Measurements from ENCODE around the gene ACIN1. TPM values are rescaled to one million over a fixed set of nuclear protein-coding genes. Genes with fewer than 3 reads are reported as not detected.
A peak's percentile ranks its signal among the peaks of the same experiment; 100 is the strongest.

Gene ACIN1
- total RNA-seq, 1 experiment from 2014 or later, result 43.9 TPM

DNA sequence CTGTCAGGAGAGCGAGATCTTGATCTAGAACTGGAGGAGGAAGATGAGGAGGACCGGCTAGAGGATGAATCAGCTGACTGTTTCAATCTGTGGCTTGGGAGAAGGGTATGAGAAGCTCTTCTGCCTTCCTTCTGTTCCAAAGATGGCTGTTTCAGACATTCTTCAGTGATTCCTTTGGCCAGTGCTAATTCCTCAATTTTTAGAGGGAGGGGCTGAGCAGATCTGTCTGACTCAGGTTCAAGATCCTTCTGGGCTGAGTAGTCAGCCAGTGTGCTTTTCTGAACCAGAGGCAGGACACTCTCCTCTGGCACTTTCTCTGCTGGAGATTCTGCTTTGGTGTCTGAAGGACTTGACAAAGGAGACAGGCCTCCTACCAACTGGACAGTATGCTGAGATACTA lies 15.2 kb downstream of the ACIN1 start:
- DNase-seq (ENCODE audit: low spot score), result no peak

DNA sequence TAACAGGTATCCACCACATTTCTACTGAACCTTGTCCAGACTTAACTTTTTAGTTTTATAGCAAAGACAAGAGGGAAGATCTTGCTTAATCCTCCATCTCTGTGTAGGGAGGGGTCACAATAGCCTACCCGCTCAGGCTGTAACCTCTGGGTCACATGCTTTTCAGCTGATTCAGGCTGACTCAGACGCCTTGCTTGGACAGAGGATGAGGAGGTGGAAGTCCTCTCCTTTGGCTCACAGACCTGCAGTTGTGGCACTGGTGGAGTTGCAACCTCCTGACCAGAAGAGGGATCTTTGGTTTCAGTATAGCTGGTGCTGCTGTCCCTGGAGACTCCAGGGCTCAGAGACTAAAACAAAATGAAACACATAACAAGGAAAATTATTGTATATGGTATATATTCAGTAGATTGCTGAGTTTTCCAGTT lies 16.2 kb downstream of the ACIN1 start:
- peak; percentile 57 for DNase-seq (ENCODE audit: low spot score)

DNA sequence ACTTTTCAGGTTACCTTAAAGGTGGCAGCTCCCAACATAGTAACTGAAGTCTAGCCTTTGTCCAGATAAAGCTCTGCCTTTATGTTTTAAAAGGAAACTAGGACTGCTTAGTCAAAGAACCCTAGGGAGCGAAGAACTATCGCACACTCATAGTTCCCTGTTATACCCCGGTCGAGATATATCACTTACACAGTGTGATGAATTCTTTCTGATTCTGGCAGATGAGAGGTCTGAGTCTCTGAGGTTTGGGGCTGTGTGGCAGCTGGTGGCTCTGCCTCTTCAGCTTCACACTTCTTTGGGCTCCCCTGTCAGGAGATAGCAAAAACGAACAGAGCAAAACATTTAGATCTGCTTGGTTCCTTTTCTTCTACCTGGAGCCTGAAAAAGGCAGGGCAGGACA lies 17.0 kb downstream of the ACIN1 start:
- DNase-seq (ENCODE audit: low spot score), result no peak

DNA sequence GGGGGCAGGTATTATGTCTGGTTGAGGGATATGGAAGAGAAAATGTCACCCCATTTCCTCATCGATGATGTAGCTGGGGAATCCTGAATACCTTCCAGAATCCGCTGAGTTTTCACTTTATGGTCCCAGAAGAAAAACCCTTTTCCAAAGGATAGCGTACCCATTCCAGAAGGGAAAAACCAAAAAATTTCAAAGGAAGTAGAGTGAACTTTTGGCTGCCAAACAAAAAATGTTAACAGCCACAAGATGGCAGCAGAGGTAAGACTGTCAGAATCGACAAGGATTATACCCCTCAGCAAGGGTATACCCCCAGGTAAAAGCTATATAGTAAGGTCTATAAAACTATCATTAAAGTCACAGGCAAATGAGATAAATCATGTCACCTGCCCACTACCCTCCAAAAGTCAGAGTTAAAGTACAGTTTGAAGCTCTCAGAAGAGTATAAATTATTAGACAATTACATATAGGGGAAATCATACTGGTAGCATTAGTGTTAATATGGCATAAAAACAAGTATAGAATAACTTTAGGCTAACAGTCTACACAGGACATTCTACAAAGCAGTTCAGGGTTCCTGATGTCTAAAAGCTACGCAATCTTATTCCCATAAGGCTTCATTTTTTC lies 18.0 kb downstream of the ACIN1 start:
- DNase-seq (ENCODE audit: low spot score), result no peak

DNA sequence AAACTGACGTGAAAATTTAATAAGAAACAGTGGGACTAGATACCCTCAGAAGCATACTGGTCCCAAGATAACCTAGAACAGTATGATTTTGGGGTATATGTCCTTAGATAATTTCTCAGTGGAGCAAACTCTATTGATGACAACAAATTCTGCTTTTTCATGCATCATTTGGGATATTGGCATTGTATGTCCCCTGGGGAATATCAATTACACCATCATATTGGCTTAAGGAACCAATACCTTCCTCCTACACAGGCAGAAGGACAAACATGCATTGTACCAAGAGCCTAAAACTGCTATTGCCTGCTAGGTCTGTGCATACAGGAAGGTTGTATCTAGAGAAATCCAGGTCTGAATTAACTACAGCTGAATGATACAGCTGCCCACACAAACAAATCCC lies 20.0 kb downstream of the ACIN1 start:
- no peak for DNase-seq (ENCODE audit: low spot score)

DNA sequence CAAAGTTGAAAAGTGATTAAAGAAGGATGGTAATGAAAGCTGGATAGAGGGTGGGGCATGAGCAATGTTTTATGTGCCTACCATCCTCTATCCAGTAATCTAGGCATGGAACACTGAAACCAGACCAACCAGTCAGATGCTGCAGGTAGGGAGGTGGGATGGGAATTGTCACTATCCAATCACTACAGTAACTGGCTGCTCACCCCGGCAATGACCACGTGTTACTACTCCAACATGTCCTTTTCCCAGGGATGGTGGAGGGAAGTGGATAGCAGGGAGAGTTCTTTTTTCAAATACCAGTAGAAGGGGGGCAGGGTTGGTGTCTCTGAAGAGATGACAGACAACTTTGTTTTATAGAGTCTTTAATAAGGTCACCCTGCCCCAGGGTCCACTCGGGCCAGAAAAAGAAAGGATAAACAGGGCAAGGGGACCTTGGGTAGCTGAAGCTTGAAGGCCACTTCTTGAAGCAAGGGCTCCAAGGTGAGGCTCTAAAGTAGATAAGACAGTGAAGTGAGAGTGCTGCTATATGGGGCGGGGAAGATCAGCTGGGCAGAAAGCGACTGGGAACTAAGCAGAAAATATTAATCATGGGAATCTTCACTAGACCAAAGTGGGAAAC lies 22.9 kb downstream of the ACIN1 start:
- no peak for DNase-seq (ENCODE audit: low spot score)

DNA sequence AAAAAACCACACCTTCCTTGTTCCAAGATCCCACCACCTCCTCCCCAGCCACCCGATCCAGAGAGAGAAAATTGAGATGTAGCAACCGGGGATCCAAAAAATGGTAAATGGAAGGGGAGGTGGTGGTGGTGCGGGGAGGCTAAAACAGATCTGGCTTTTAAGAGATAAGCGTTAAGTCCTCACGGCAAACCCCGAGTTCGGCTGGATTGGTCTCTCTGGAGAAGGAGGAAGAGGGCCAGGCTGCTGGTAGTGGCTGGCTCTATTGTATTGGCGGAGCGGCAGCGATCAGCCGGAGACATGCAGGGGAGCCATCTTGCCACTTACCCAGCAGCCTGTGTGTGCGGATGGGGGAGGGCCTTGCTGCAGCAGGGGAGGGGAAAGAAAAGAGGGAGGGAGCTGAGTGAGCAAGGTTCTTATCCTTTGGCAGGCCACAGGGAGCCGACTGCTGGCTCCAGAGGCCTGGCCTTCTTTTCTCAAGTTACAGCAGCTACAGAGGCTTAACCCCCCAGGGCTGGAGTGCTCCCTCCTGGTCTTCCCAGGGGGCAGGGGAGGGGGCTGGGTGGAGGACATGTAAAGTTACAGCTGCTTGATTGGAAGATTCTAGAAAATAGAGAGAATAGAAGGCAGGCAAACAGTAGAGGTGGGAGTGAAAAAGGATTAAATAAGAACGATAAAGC lies 23.6 kb downstream of the ACIN1 start:
- peak; percentile 93 for DNase-seq (ENCODE audit: low spot score)

DNA sequence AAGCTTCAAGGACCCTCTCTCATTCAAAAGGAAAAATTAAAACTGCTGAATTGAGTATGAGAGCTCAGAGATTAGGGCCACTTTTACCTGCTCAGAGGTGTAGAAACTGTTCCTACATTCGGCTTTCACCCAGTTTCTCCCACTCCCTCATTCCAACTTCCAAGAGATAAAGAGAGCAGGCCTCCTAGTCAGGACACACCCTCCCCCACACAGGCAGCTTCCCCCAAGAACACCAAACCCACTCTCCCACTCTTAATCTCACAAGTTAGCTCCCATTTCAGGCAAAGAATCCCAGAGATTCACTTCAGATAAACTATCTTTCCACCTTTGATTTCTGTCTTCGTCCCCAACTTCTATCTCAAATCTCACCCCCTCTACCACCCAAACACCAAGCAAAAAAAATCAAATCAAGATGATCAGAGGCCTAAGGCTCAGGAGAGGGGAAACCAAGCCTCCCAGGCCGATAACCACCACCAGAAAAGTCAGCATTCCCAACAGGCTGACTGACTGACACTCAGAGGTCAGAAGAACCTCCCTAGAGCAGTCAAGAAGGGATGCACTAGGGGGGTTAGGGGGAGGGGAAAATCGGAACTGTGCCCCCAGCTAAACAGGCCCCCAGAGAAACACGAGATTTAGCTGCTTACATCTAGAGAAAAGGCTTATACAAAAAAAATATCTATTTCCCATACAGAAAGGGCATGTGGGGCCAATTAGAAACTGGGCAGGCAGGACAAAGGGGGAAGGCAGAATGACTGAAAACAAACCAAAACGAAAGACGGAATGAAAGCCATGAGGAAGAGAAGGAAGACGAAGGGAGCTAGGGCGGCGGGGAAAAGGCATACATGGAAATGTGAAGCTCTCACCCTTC lies 24.4 kb downstream of the ACIN1 start:
- DNase-seq (ENCODE audit: low spot score), result no peak

DNA sequence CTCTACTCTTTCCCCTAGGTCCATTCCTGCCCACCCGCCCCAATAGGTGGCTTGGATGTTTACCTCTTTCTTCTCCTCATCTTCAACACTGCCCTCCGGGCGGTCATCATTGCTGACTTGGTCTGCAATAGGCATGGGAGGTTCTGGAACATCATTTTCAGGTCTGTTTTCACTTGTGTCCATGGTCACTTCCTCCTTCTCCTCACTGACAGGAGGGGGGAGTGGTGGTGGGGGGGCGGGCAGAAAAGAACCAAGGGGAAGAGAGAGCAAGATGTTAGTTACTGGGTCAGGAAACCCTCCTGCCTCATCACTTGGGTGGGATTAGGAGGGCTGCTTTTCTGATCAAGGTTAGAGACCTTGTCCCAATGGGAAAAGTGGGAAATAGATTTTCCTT lies 25.5 kb downstream of the ACIN1 start:
- no peak for DNase-seq (ENCODE audit: low spot score)

DNA sequence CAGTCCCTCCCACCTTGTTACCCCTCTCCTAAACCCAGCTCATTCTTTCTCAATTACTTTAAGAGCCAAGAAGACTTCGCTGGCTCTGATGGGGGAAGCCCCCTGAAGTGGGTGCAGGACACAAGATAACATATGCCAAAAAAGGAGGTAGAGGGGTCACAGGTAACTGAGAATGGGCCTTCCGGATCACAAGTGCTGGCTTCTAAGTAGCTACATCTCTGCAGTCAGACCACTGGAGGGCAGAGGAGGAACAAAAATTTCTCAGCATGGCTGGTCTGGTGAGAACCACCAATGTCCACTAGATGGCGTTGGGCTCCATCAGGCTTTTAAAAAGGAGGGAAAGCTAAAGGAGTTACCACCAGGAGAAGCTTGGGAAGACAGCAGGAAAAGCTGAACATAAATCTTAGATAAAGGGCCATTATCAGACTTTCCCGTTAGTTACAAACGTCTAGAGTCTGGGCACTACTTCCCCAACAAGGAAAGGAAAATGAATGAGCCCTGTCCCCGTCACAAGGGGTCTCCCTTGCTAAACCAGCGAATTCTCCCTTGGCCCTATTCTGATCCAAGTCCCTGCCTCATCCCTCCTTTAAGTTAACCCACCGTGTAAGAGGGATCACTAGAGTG lies 26.0 kb downstream of the ACIN1 start:
- DNase-seq (ENCODE audit: low spot score), result peak; percentile 87

DNA sequence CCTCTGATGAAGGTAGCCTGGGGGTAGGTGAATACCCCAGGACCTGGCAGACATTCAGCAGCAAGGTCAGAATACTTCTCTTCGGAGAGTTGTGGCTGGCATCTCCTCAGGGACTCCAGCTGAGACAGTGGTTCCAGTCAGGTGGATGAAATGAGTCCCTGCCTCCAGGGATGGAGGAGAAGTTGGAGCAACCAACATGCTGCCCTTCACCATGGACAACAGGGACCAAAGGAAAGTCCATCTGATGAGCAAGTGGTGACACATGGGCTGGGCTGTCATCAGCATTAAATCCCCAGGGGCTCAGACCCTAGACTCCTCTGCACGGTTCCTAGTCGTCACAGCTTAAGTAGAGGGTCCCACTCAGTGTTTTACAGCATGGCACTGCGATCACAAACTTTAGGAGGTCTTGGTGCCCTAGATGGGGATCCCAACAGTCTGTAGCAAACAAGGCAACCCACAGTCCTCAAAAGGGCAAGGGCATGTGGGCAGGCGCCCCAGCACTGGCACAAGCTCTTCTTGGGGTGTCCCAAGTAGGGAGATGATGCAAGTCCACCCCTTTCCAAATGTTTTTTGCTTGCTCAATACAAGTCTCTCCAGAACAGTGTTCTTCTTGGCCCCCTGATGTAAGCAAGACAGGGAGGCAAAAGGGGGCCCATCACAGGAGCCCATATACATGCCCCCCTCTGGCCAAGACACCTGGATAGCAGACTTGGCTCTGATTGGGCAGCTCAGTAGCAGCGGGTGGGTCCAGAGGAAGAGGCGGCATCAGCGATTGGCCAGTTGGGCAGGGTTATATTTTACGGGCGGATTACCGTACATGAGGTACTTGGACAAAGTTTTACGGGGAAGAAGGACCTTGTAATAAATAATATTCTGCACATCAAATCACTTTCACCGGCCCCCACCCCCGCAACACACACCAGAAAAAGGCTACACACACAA lies 26.8 kb downstream of the ACIN1 start:
- DNase-seq (ENCODE audit: low spot score), result no peak

DNA sequence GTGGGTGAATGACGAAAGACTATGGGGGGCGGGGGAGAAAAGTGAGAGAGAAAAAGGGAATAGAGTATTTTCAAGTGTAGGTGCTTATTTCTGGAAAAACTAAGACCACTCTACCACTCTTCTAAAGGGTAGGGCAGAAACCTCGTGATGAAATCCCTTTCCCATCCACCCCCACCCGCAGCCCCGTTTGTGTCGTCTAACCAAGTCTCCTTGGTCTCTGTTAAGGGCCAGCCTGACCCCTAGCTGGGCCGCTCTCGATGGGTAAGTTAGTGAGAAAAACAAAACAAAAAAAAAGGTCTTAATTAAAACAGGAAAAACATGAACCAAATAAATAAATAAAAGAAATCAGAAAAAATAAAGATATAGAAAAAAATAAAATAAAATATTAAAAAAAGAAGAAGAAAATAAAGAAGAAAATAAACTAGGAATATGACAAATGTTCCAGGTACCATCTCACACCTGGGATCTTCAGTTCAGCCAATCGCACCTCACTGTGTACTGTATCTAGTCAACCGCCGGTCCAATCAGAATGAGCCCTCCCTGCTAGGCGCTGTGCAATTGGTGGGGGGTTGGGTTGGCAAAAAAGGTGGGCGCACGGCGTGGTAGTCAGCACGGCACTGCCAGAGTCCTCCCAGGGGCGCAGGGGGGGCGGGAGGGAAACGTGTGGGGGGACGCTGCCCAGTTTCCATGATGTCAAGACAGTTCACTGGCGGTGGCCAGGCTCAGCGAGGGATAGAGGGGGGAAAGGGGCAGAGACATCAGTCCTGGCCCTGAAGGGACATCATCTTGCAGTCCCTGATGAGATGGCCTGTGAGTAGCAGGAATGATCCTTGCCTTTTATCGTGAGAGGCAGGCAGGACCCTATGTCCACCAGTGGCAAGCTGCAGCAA lies 27.8 kb downstream of the ACIN1 start:
- DNase-seq (ENCODE audit: low spot score), result no peak

DNA sequence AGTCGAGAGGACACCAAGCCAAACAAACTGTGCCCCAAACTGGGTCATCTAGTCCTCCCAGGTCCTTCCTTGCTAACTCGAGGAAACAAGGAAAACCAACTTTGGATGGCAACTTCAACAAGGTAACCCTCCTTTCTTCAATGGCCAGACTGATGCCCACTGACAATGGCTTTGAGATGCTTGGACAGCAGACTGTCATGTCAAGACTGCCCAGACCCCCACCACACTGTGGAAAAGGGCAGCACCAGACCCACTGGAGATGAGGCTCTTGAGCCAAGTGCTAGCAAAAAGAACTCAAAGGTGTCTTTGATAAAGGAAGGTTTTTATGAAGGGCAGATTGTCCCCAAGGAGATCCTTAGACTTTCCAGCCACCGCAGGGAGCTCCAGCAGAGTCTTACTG lies 28.6 kb downstream of the ACIN1 start:
- DNase-seq (ENCODE audit: low spot score), result no peak

DNA sequence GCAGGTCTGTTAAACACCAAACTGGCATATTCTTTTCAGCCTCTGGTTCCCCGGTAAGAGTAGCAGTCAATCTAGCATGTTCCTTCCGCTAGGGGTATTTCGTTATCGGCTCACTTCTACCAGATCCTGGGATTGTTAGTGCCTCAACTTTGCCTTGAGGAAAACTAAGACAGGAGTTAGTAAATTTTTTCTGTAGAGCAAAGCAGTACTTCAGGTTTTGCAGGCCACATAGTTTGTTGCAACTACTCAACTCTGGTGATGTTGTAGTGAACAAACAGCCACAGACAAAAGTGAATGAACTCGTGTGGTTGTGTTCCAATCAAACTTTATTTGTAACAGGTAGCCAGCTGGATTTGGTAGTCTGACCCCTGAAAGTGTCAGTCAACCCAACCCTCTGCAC lies 31.3 kb downstream of the ACIN1 start:
- DNase-seq (ENCODE audit: low spot score), result no peak

DNA sequence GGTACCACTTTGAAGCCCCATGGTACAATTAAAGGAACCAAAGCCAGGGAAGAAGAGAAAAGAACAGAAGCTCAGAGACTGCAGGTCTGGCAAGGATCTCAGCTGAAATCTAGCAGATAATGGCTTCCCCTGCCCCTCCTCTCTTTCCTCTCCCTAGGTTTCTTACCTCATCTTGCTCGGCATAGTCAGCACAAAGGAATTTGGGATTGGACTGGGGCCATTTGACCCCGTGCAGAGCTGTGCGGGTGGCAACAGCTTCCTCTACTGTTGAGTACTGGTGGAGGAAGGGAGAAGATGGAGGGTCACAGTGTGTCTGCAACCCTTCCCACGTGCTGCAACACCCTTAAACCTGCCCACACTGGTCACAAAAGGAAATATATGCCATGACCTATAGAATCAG lies 32.9 kb downstream of the ACIN1 start:
- peak; percentile 87 for DNase-seq (ENCODE audit: low spot score)

DNA sequence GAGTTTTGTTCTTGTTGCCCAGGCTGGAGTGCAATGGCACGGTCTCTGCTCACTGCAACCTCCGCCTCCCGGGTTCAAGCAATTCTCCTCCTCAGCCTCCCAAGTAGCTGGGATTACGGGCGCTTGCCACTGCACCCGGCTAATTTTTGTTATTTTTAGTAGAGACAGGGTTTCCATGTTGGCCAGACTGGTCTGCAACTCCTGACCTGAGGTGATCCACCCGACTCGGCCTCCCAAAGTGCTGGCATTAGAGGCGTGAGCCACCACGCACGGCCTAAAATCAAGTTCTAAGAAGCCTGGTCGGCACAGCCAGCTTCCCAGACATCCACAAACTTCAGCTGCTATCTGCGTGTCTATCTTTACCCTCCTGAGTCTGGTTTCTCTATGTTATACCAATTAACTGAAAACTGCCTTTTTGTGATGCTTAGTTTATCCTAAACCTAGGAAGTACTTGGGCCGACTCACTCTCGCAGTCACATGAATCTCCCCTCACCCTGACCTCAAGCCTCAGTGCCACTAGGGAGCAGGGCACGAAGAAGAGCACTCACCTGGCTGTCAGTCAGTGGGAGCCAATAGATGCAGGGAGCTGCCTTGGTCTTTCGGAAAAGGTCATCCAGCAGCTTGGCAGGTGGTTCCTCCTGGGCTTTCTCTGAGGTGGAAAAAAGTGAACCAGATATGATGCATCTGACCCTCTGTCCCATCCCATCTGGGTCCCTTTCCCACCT lies 34.2 kb downstream of the ACIN1 start:
- no peak for DNase-seq (ENCODE audit: low spot score)

DNA sequence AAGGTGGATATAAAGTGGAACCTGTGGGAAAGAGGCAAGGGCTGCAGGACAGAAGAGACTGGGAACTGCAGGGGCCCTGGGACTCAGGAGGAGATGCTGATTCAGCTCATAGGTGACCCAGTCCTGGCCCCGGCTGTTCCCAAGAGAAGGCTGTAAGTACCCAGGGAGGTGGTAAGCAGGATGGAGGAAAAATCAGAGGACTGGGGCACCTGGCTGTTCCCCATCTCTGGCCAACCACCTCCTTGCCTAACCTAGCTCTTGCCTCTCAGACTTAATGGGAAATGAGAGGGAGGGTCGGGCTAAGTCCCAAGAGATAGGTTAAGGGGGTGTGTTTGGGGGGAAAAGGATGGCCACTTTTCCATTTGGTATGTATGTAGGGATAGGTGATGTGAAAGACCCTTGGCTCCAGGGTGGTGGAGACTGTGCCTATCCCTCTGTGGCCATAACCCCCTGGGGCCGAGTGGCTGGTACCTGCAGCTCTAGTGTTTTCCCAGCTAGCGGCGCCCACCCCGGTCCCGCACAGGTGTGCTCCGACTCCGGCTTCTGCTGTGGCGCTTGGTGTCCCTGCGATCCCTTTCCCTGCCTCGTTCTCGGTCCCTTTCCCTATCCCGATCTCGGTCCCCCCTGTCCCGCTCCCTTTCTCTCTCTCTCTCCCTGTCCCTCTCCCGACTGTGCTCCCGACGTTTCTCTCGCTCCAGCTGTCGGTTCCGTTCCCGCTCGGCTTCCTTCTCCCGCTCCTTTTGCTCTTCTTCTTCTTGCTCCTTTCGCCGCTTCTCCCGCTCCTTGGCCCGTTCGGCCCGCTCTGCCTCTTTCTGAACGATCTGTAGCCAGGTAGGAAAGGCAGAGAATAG lies 36.1 kb downstream of the ACIN1 start:
- DNase-seq (ENCODE audit: low spot score), result no peak
